ENCODE results near the gene SAPCD2. TPM values are rescaled to one million over a fixed set of nuclear protein-coding genes. Genes with fewer than 3 reads are reported as not detected.
"Not testable (repeated sequence)": the region's sequence is repeated elsewhere in the genome, so short reads cannot be mapped to it uniquely, and the experiment has no call there.

SAPCD2 gene
- 10 to 100 TPM in 3 of 5 donors, 1 to 10 TPM in 2; 8.9 to 13.7 (median 10.3) TPM for polyA plus RNA-seq (ENCODE audit: insufficient read depth in 1 of 5, insufficient read length in 5 of 5, low replicate concordance in 1 of 5)
- long read RNA-seq, donor 1, partial matches to known transcripts = 0 of 2 reads
- long read RNA-seq, donor 1, other reads (novel, unspliced or antisense) = 0 of 2 reads
- long read RNA-seq, donor 2, partial matches to known transcripts = 0 of 3 reads
- long read RNA-seq, donor 2, other reads (novel, unspliced or antisense) = 0 of 3 reads
- long read RNA-seq, donor 3 = 0 reads
- long read RNA-seq, donor 4, partial matches to known transcripts = 0 of 2 reads
- long read RNA-seq, donor 4, other reads (novel, unspliced or antisense) = 0 of 2 reads
- long read RNA-seq, donor 5, partial matches to known transcripts = 0 of 3 reads
- long read RNA-seq, donor 5, other reads (novel, unspliced or antisense) = 0 of 3 reads
- long read RNA-seq, donor 6 = 0 reads
- long read RNA-seq, donor 7, transcript SAPCD2-201 (6 exons, 3,848 nt) = major isoform, 6 of 6 reads
- long read RNA-seq, donor 7, partial matches to known transcripts = 0 of 6 reads
- long read RNA-seq, donor 7, other reads (novel, unspliced or antisense) = 0 of 6 reads
- long read RNA-seq, donor 8 = 0 reads

GRCh38 chr9:137070201-137070905, at the start of gene SAPCD2:
Gene SAPCD2, minus strand, starts transcription at chr9:137070557. Its CDS starts 97 bp downstream, at chr9:137070460.
- peak; percentile 81 to 85 for DNase-seq

GRCh38 chr9:137118092-137118603, 47.8 kb upstream of the SAPCD2 start:
- DNase-seq = not testable (repeated sequence)

GRCh38 chr9:137117269-137117731, 46.9 kb upstream of the SAPCD2 start:
- no peak for DNase-seq

- no peak for DNase-seq
Measured at GRCh38 chr9:137116728-137117127, 46.4 kb upstream of the SAPCD2 start.

- no peak for DNase-seq
Measured at GRCh38 chr9:137116027-137116507, 45.7 kb upstream of the SAPCD2 start.

GRCh38 chr9:137115394-137116026, 45.2 kb upstream of the SAPCD2 start:
- DNase-seq = no peak

GRCh38 chr9:137114613-137115393, 44.4 kb upstream of the SAPCD2 start, which contains the start of gene DPP7:
Gene DPP7, minus strand, starts transcription at chr9:137114733. Its CDS starts 20 bp downstream, at chr9:137114713.
- peak in 1 of 2 donors; percentile 19 for DNase-seq

- no peak for DNase-seq
Measured at GRCh38 chr9:137114220-137114612, 43.9 kb upstream of the SAPCD2 start.

GRCh38 chr9:137113385-137114159, 43.2 kb upstream of the SAPCD2 start:
- DNase-seq = no peak

- no peak for DNase-seq
Measured at GRCh38 chr9:137112564-137113384, 42.4 kb upstream of the SAPCD2 start.

- DNase-seq = no peak
Measured at GRCh38 chr9:137111788-137112563, 41.6 kb upstream of the SAPCD2 start.

GRCh38 chr9:137110911-137111787, 40.8 kb upstream of the SAPCD2 start:
- no peak for DNase-seq

- no peak for DNase-seq
Measured at GRCh38 chr9:137110147-137110910, 40.0 kb upstream of the SAPCD2 start.

- no peak for DNase-seq
Measured at GRCh38 chr9:137109250-137110146, 39.1 kb upstream of the SAPCD2 start.
